GM21447 (cell line): Measurements from ENCODE around the gene CACNG6.
"Not testable (repeated sequence)": the region's sequence is repeated elsewhere in the genome, so short reads cannot be mapped to it uniquely, and the experiment has no call there.

Source experiments
- ATAC-seq: cut with Tn5 transposase; IDR thresholded peaks from one replicate; pipeline ENCODE4 v1.9.1; 2021; ENCODE audit not compliant: unreplicated experiment

The CACNG6 gene

GRCh38 chr19:53999694-54000093 lies 8.3 kb downstream of the CACNG6 start:
- no peak for ATAC-seq

GRCh38 chr19:54001496-54001895 lies 10.1 kb downstream of the CACNG6 start:
- no peak for ATAC-seq

DNA sequence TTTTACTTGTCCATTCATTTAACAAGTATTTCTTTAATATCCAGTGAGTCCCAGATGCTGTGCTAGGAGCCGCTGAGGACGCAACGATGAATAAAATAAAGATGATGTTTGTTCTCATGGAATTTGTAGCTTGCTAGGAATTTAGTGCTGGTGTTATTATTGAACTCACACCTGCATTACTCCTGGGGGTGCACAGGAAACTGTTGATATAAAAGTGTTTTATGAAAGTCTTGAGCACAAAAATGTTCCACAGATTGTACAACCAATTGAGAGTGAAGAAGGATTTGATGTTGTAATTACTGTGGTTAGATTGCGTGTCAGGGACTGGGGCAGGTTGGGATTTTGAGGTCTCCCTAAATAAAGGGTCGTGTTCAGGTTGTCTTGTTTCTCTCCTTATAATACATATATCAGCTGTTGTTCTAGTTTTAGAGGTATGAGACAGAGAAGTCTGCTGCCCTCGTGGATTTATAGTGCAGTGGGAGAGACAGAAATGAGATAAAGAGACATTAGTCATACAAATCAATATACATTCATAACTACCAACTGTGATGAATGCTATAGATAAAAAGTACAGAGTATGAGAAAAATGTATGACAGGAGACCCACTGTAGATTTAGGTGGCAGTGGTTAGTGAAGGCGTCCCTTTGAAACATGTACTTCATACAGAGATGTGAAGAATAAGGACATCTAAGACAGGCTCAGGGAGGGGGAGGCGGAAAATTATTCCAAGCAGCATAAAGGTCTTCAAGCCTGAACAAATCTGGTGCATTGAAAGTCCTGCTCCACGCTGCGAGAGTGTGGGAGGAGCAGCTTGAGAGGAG lies 11.3 kb downstream of the CACNG6 start:
- ATAC-seq: no peak

- no peak for ATAC-seq
These were observed 18.0 kb downstream of the CACNG6 start for GRCh38 chr19:54009440-54009839.

- no peak for ATAC-seq
These were observed 19.0 kb downstream of the CACNG6 start for GRCh38 chr19:54010474-54010873.

GRCh38 chr19:54011507-54012211 lies 20.2 kb downstream of the CACNG6 start:
- no peak for ATAC-seq

GRCh38 chr19:54013866-54014265 lies 22.4 kb downstream of the CACNG6 start:
- no peak for ATAC-seq

GRCh38 chr19:54014920-54015560 lies 23.6 kb downstream of the CACNG6 start:
- no peak for ATAC-seq

GRCh38 chr19:54017261-54017660 lies 25.8 kb downstream of the CACNG6 start:
- no peak for ATAC-seq

- ATAC-seq: no peak
These were observed 29.9 kb downstream of the CACNG6 start for GRCh38 chr19:54021363-54021762.

DNA sequence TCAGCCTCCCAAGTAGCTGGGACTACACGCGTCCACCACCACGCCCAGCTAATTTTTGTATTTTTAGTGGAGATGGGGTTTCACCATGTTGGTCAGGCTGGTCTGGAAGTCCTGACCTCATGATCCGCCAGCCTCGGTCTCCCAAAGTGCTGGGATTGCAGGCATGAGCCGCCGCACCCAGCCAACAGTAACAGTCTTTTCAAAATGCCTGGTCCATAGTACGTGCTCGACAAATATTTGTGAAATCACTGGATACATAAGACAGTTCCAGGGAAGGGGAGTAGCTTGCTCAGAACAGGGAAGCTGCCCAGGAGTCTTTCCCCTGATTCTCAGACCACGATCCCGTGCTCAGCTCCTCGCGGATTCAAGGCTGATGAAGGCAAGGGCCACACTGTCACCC lies 30.5 kb downstream of the CACNG6 start:
- ATAC-seq: no peak

- ATAC-seq: no peak
These were observed 31.8 kb downstream of the CACNG6 start for GRCh38 chr19:54023191-54023590.

DNA sequence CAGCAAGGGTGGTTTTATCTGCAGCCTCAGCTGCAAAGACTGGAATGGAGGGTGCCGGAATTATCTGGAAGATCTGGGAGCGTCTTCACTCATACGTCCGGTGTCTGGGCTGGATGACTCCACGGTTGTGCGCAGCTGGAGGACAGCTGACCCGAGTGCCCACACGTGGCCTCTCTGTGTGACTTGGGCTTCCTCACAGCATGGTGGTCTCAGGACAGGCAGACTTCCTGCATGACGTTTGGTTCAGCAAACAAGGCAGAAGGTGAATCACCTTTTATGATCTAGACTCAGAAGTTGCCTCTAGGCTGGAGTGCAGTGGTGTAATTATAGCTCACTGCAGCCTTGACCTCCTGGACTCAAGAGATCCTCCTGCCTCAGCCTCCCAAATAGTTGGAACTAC lies 33.2 kb downstream of the CACNG6 start:
- no peak for ATAC-seq

- no peak for ATAC-seq
These were observed 35.2 kb downstream of the CACNG6 start for GRCh38 chr19:54026656-54027055.

GRCh38 chr19:54029301-54029700 lies 37.9 kb downstream of the CACNG6 start:
- ATAC-seq: no peak

DNA sequence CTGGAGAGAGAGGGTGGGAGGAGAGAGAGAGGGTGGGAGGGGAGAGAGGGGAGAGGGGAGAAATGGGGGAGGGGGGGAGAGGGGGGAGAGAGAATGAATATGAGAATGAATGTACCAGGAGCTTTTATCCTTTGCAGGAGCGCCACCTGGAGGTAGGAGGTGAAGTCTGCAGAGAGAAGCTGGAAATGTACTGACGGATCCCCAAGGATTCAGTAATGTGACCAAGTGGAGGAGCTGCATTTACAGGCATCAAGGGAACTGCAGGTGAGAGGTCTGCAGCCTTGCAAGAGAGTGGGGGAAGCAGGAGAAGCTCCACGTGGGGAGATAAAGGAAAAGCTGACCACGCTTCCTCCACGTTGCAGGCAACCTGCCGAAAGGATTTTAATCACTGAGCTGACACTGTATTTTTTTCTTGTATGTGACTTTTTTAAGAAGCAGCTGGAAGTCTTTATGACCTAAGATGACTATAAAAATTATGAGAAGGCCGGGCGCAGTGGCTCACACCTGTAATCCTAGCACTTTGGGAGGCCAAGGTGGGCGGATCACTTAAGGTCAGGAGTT lies 38.6 kb downstream of the CACNG6 start:
- ATAC-seq: no peak

GRCh38 chr19:54030895-54031586 lies 39.6 kb downstream of the CACNG6 start:
- ATAC-seq: no peak

DNA sequence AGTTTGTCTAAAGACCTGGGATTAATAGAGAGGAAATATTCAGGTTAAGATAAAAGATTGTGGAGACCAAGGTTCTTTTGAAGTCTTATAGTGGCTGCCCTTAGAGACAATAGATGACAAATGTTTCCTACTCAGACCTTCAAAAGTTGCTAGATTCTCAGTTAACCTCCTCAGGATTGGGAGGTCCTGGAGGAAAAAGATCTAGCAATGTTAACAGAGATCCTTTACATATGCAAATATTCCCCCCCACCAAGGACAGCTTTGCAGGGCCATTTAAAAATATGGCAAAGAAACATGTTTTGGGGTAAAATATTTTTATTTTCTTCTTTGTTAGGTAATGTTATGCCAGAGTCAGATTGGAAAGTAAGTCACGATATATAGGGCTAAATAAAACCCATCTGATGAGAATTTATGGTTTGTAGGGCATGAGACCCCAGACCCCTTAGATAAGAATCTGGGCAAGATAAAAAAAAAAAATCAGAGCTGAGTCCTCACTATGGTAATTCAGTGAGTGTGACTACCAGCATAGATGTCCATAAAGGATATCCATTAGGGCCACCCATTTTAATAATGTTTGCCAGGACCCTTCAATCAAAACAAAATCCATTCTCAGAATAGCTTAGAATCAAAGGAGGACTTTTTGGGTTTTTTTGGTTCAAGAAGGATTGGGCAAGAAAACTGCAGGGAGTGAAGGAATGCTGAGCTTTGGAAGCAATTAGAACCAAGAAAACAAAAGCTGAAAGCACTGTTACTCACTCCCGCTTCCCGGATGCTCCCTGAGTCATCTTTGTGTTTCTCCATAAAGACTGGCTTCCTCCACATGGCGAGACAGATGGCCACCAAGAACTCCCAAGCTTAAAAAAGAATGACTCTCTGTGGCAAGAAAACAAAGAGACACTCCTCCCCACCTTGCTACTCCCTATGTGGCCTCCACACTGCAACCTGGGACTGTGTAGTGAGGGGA lies 44.1 kb downstream of the CACNG6 start:
- no peak for ATAC-seq

GRCh38 chr19:54036542-54036941 lies 45.1 kb downstream of the CACNG6 start:
- ATAC-seq: not testable (repeated sequence)

DNA sequence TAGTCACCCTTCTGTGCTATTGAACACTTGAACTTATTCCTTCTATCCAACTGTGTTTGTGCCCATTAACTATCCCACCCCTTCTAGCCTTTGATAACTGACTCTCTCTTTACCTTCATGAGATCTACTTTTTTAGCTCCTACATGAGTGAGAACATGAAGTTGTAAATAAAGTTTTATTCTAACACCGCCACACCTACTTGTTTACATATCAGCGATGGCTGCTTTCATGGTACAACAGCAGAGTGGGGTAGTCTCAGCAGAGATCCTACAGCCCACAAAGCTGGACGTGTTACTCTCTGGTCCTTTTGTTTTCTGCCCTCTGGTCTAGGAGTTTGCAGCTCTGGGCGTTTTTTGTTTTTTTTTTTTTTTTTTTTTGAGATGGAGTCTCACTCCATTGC lies 48.6 kb downstream of the CACNG6 start:
- no peak for ATAC-seq
